Midbrain (tissue), 1 donor: Measurements from ENCODE around the gene LRRC51.
"Not testable (repeated sequence)": the region's sequence is repeated elsewhere in the genome, so short reads cannot be mapped to it uniquely, and the experiment has no call there.

ENCODE experiments used
- DNase-seq: peaks from one replicate; lab custom pipeline; 2025; lab: John Stamatoyannopoulos, UW

The LRRC51 gene

GRCh38 chr11:72141066-72141465 is 60.4 kb downstream of the LRRC51 start:
- DNase-seq = no peak

DNA sequence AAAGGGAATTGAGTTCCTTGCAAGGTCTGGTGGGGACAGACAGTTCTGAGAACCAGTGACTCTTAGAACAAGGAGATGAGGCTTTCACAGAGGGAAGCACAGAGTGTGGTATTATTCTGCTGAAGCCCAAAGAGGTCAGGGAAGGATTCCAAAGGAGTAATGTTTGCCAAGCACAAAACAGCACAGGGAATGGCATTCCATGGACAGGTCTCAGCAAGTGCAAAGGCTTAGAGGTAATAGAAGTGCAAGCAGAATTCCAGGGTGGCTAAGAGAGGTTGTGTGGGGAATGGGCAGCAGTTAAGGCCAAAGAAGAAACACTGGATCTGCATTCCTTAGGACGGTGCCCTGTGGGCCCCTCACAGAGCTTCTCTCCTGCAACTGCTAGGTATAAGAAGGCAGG is 61.4 kb downstream of the LRRC51 start:
- not testable (repeated sequence) for DNase-seq

GRCh38 chr11:72142543-72142942 is 61.9 kb downstream of the LRRC51 start:
- not testable (repeated sequence) for DNase-seq

DNA sequence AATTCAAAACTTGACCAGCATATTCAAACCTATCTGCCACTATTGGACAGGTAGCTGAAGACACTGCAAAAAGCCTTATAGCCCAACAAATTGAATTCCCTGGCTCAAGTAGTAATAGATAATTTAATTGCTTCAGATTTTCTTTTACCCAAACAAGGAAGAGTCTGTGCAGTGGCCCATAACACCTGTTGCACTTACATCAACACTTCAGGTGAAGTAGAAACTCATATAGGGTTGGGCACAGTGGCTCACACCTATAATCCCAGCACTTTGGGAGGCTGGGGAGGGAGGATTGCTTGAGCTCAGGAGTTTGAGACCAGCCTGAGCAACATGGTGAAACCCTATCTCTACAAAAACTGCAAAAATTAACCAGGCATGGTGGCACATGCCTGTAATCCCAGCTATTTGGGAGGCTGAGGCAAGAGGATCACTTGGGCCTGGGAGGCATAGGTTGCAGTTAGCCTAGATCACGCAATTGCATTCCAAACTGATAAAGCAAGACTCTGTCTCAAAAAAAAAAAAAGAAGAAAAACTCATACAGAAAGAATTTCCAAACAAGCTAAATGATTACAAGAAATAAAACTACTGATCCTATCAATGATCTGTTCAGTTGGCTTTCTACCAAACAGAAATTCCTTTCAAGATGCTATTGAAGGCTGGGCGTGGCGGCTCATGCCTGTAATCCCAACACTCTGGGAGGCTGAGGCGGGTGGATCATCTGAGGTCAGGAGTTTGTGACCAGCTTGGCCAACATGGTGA is 64.3 kb downstream of the LRRC51 start:
- no peak for DNase-seq
